H9 (cell line): ENCODE measurements around the gene MAST2. TPM values are rescaled to one million over a fixed set of nuclear protein-coding genes. Genes with fewer than 3 reads are reported as not detected.

Experiments
- DNase-seq: peaks from one replicate; pipeline ENCODE4 v3.0.0-alpha.2; 2017
- H2AFZ ChIP-seq: one replicate; pipeline ENCODE4 v1.6.1; 2013; ENCODE audit warnings: mild to moderate bottlenecking, low read length, control low read depth, moderate library complexity
- H2AK5ac ChIP-seq: 2 replicates; pipeline ENCODE4 v1.6.1; 2013; ENCODE audit warnings: low read length, control low read depth, mixed read lengths; ENCODE audit not compliant: insufficient read length
- H2BK120ac ChIP-seq: one replicate; pipeline ENCODE4 v1.6.1; 2013; ENCODE audit warnings: low read depth, mild to moderate bottlenecking, low read length, control low read depth, inconsistent platforms; ENCODE audit not compliant: poor library complexity, severe bottlenecking
- H2BK12ac ChIP-seq: 2 replicates; pipeline ENCODE4 v1.6.1; 2013; ENCODE audit warnings: low read length, control low read depth, mixed read lengths, low read depth; ENCODE audit not compliant: insufficient read length
- H2BK15ac ChIP-seq: 2 replicates; pipeline ENCODE4 v1.6.1; 2013; ENCODE audit warnings: low read depth, low read length, control low read depth
- H2BK20ac ChIP-seq: one replicate; pipeline ENCODE4 v1.6.1; 2013; ENCODE audit warnings: low read depth, mild to moderate bottlenecking, low read length, control low read depth, inconsistent platforms; ENCODE audit not compliant: poor library complexity, severe bottlenecking
- H2BK5ac ChIP-seq: 2 replicates; pipeline ENCODE4 v1.6.1; 2013; ENCODE audit warnings: low read length, control low read depth, mixed read lengths; ENCODE audit not compliant: insufficient read length
- H3K14ac ChIP-seq: 2 replicates; pipeline ENCODE4 v1.6.1; 2013; ENCODE audit warnings: low read length, control low read depth; ENCODE audit not compliant: insufficient read depth
- H3K18ac ChIP-seq: 2 replicates; pipeline ENCODE4 v1.6.1; 2013; ENCODE audit warnings: low read depth, mild to moderate bottlenecking, mixed read lengths, low read length, control low read depth; ENCODE audit not compliant: insufficient read length
- H3K23ac ChIP-seq: 2 replicates; pipeline ENCODE4 v1.6.1; 2013; ENCODE audit warnings: low read length, control low read depth, mixed read lengths, low read depth; ENCODE audit not compliant: insufficient read length
- H3K23me2 ChIP-seq: 2 replicates; pipeline ENCODE4 v1.6.1; 2013; ENCODE audit warnings: low read depth, mild to moderate bottlenecking, mixed read lengths, low read length, control low read depth; ENCODE audit not compliant: insufficient read length, poor library complexity, severe bottlenecking
- H3K27ac ChIP-seq: 2 replicates; pipeline ENCODE4 v1.5.1; 2013; ENCODE audit warnings: low read length, control low read depth, mixed read lengths, low read depth; ENCODE audit not compliant: insufficient read length
- H3K27me3 ChIP-seq: 2 replicates; pipeline ENCODE4 v1.6.1; 2013; ENCODE audit warnings: low read length, control low read depth, inconsistent platforms; ENCODE audit not compliant: insufficient read depth
- H3K4ac ChIP-seq: 2 replicates; pipeline ENCODE4 v1.6.1; 2013; ENCODE audit warnings: low read depth, mild to moderate bottlenecking, control low read depth, inconsistent platforms, low read length, moderate library complexity
- H3K4me1 ChIP-seq: 2 replicates; pipeline ENCODE4 v1.6.1; 2013; ENCODE audit warnings: low read length, control low read depth, inconsistent platforms; ENCODE audit not compliant: insufficient read depth
- H3K4me2 ChIP-seq: 2 replicates; pipeline ENCODE4 v1.6.1; 2013; ENCODE audit warnings: low read length, control low read depth, mixed read lengths; ENCODE audit not compliant: insufficient read length, insufficient read depth
- H3K56ac ChIP-seq: 2 replicates; pipeline ENCODE4 v1.6.1; 2013; ENCODE audit warnings: low read depth, mild to moderate bottlenecking, mixed read lengths, low read length, control low read depth; ENCODE audit not compliant: insufficient read length
- H3K79me1 ChIP-seq: 2 replicates; pipeline ENCODE4 v1.6.1; 2013; ENCODE audit warnings: low read depth, mild to moderate bottlenecking, moderate library complexity, low read length, control low read depth, inconsistent platforms; ENCODE audit not compliant: insufficient read depth, poor library complexity, severe bottlenecking
- H3K79me2 ChIP-seq: 2 replicates; pipeline ENCODE4 v1.6.1; 2013; ENCODE audit warnings: low read length, control low read depth, inconsistent platforms; ENCODE audit not compliant: insufficient read depth
- H3K9ac ChIP-seq: 2 replicates; pipeline ENCODE4 v1.6.1; 2013; ENCODE audit warnings: low read length, control low read depth, mixed read lengths; ENCODE audit not compliant: insufficient read length; ENCODE audit errors: extremely low read depth
- H3K9me3 ChIP-seq: one replicate; pipeline ENCODE4 v1.6.1; 2013; ENCODE audit warnings: low read depth, low read length, inconsistent platforms; ENCODE audit not compliant: control insufficient read depth
- H3T11ph ChIP-seq: one replicate; pipeline ENCODE4 v1.6.1; 2013; ENCODE audit warnings: mild to moderate bottlenecking, low read length, control low read depth, inconsistent platforms
- H4K20me1 ChIP-seq: one replicate; pipeline ENCODE4 v1.6.1; 2013; ENCODE audit not compliant: control insufficient read depth, insufficient read length, insufficient read depth
- H4K5ac ChIP-seq: 2 replicates; pipeline ENCODE4 v1.6.1; 2013; ENCODE audit warnings: low read depth, mild to moderate bottlenecking, mixed read lengths, low read length, control low read depth; ENCODE audit not compliant: insufficient read length
- H4K8ac ChIP-seq: replicated peaks from 2 replicates; pipeline ENCODE4 v1.6.1; 2013; ENCODE audit warnings: low read length, control low read depth, mixed read lengths, low read depth; ENCODE audit not compliant: insufficient read length
- H4K91ac ChIP-seq: 2 replicates; pipeline ENCODE4 v1.6.1; 2013; ENCODE audit warnings: low read depth, mild to moderate bottlenecking, moderate library complexity, mixed read lengths, low read length, control low read depth; ENCODE audit not compliant: insufficient read length
- H3K27ac Mint-ChIP-seq, 3 experiments: 2 replicates in 2 of 3; 3 replicates in 1 of 3; pipeline ENCODE4 v1.8.0; 2020 to 2021; ENCODE audit warnings: mixed read lengths in 3 of 3, mild to moderate bottlenecking in 1 of 3, moderate library complexity in 1 of 3
- H3K27me3 Mint-ChIP-seq: 2 replicates; pipeline ENCODE4 v1.8.0; 2021; ENCODE audit warnings: low read depth, mild to moderate bottlenecking, moderate library complexity, mixed read lengths
- H3K36me3 Mint-ChIP-seq, 3 experiments: 2 replicates in 2 of 3; 3 replicates in 1 of 3; pipeline ENCODE4 v1.8.0; 2020 to 2021; ENCODE audit warnings: low read depth in 3 of 3, mixed read lengths in 3 of 3; ENCODE audit not compliant: insufficient read depth in 1 of 3
- H3K4me1 Mint-ChIP-seq, 2 experiments: 2 replicates each; pipeline ENCODE4 v1.8.0; 2020; ENCODE audit warnings: mixed read lengths in 2 of 2
- H3K4me3 Mint-ChIP-seq, 2 experiments: 2 replicates in 1 of 2; 3 replicates in 1 of 2; pipeline ENCODE4 v1.8.0; 2020 to 2021; ENCODE audit warnings: mild to moderate bottlenecking in 2 of 2, mixed read lengths in 2 of 2, moderate library complexity in 1 of 2
- H3K9me3 Mint-ChIP-seq, 2 experiments: 2 replicates in 1 of 2; 3 replicates in 1 of 2; pipeline ENCODE4 v1.8.0; 2020; ENCODE audit warnings: mild to moderate bottlenecking in 2 of 2, mixed read lengths in 2 of 2, moderate library complexity in 1 of 2
- CTCF ChIP-seq: fragments of 200-600 bp; sonication (generic); conservative IDR thresholded peaks from 3 replicates; pipeline ENCODE4 v1.8.0; 2021; ENCODE audit warnings: antibody characterized with exemption, mild to moderate bottlenecking
- WGBS: extraction: QIAGEN DNeasy Blood & Tissue Kit; methylation state at CpG from one replicate; pipeline ENCODE4 v1.1.7; 2013; ENCODE audit warnings: missing lambda C conversion rate, low lambda C conversion rate, mixed read lengths; ENCODE audit not compliant: insufficient read length; ENCODE audit errors: extremely low coverage; 5-methylcytosine and 5-hydroxymethylcytosine counted together
- total RNA-seq: library from RNA; stranded (reverse); gene quantifications from 2 replicates; pipeline ENCODE4 v1.2.1, GENCODE V29; 2021

Gene MAST2
- total RNA-seq, 1 experiment from 2014 or later: 28.8 TPM

DNA sequence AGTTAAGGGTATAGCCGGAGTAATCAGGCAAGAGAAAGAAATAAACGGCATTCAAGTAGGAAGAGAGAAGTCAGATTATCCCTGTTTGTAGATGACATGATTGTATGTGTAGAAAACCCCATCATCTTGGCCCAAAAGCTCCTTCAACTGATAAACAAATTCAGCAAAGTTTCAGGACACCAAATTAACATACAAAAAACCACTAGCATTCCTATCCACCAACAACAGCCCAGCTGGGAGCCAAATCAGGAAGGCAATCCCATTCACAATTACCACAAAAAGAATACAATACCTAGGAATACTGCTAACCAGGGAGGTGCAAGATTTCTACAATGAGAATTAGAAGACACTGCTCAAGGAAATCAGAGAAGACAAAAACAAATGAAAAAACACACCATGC lies 45.3 kb downstream of the MAST2 start:
- Histone ChIP-seq H3K56ac (no peak overlapping the region), H2AK5ac (no peak overlapping the region), H4K20me1 (no peaks in the 10 kb centered on the region), H3K79me2 (no peaks in the 10 kb centered on the region; the same call in 1 of the 2 replicates), H2BK5ac (no peak overlapping the region), H2BK12ac (no peak overlapping the region), H4K8ac (no peak overlapping the region), H3K18ac (no peak overlapping the region), H3K9me3 (no peaks in the 10 kb centered on the region), H3K23me2 (no peaks in the 10 kb centered on the region), H2AFZ (no peak overlapping the region), H3K79me1 (no peaks in the 10 kb centered on the region), H3K9ac (no peak overlapping the region), H3K27ac (no peak overlapping the region), H3K14ac (no peak overlapping the region), H2BK20ac (no peak overlapping the region), H3T11ph (no peak overlapping the region), H4K91ac (no peak overlapping the region), H3K27me3 (no peaks in the 10 kb centered on the region), H2BK15ac (no peak overlapping the region), H3K4ac (no peak overlapping the region), H4K5ac (no peak overlapping the region), H2BK120ac (no peak overlapping the region), H3K4me2 (no peak overlapping the region), H3K23ac (no peak overlapping the region), H3K4me1 (peaks cover 2% of the 10 kb centered on the region; the same call in 1 of the 2 replicates)
- WGBS: no CpG with 5 or more reads among the region's 2 CpGs
- no peak for DNase-seq
- peaks cover 7 to 28% (median 19%) of the 10 kb centered on the region in 3 experiments for H3K36me3 Mint-ChIP-seq
- H3K9me3 Mint-ChIP-seq: peaks cover 18 to 21% of the 10 kb centered on the region in 2 experiments
- no peak for TF ChIP-seq CTCF
- H3K4me3 Mint-ChIP-seq: no peak overlapping the region
- peaks cover 28 to 39% of the 10 kb centered on the region in 2 experiments for H3K4me1 Mint-ChIP-seq
- peak overlapping the region in 2 of 3 experiments; percentile 29 to 77; a peak in 2 of 7 replicates for H3K27ac Mint-ChIP-seq
- no peaks in the 10 kb centered on the region for H3K27me3 Mint-ChIP-seq
